Hair follicular keratinocyte (primary cell): ENCODE measurements around the gene FAM162A. TPM values are rescaled to one million over a fixed set of nuclear protein-coding genes. Genes with fewer than 3 reads are reported as not detected.

Source experiments
- total RNA-seq: library from RNA; depleted of rRNA; stranded (reverse); fragments of >200 nt; gene quantifications from 2 replicates; pipeline ENCODE4 v1.2.3, GENCODE V29; 2015

Gene FAM162A
- total RNA-seq: 32.1 and 44.3 TPM in 2 replicates

GRCh38 chr3:122383771-122384697 is at the start of gene FAM162A:
Gene FAM162A (plus strand): TSS chr3:122384182. CDS start chr3:122384266, 84 bp downstream.

GRCh38 chr3:122382888-122383666 is 905 bp upstream of the FAM162A start, which contains the start of gene MIX23:
Gene MIX23 (minus strand): TSS chr3:122383231. CDS start chr3:122383224, 7 bp downstream.

GRCh38 chr3:122415762-122416654 is 32.0 kb downstream of the FAM162A start, which contains the start of gene WDR5B:
Gene WDR5B (minus strand): TSS chr3:122416062. CDS start chr3:122415528, 534 bp downstream.

Other genes starting within 250 kb of the FAM162A start
- not detected in 2 replicates for gene CASR, start 200.5 kb upstream of the FAM162A start, total RNA-seq
- gene CSTA, start 58.9 kb upstream of the FAM162A start, total RNA-seq: 486 and 754 TPM in 2 replicates
- gene MIX23, start 951 bp upstream of the FAM162A start, total RNA-seq: 17.5 and 31.5 TPM in 2 replicates
- 1.8 and 2.0 TPM in 2 replicates for gene WDR5B, start 31.9 kb downstream of the FAM162A start, total RNA-seq
- gene KPNA1, start 130.8 kb downstream of the FAM162A start, total RNA-seq: 21.1 and 24.9 TPM in 2 replicates
- gene PARP9, start 180.1 kb downstream of the FAM162A start, total RNA-seq: 5.8 and 7.3 TPM in 2 replicates
- gene DTX3L, start 180.2 kb downstream of the FAM162A start, total RNA-seq: 8.5 and 10.9 TPM in 2 replicates
- gene PARP15, start 193.5 kb downstream of the FAM162A start, total RNA-seq: 0.04 TPM in 1 of 2 replicates, not detected in the other